HEK293T (cell line): Measurements from ENCODE around the gene TMEM184A.

ENCODE experiments used
- CTCF ChIA-PET: fragments of 350-600 bp; formaldehyde crosslinking; extraction: SDS; loops from one replicate; lab custom pipeline; 2021; ENCODE audit warnings: antibody characterized with exemption, inconsistent platforms; lab: Yijun Ruan, JAX
- POLR2A ChIA-PET: fragments of 350-600 bp; formaldehyde crosslinking; extraction: SDS; loops from one replicate; lab custom pipeline; 2020; ENCODE audit warnings: antibody characterized with exemption, inconsistent platforms; lab: Yijun Ruan, JAX
- DNase-seq: peaks from one replicate; pipeline ENCODE4 v3.0.0; 2012; ENCODE audit warnings: mixed read lengths; ENCODE audit errors: extremely low spot score
- ARNT ChIP-seq: fragments of 450-650 bp; IDR thresholded peaks from 2 replicates; pipeline ENCODE4 v1.6.1; 2017; ENCODE audit warnings: mild to moderate bottlenecking
- BHLHE40 ChIP-seq: fragments of 450-650 bp; IDR thresholded peaks from 2 replicates; pipeline ENCODE4 v1.6.1; 2016; ENCODE audit warnings: mild to moderate bottlenecking, moderate library complexity, borderline replicate concordance
- CTBP1 ChIP-seq: fragments of 450-650 bp; IDR thresholded peaks from 2 replicates; pipeline ENCODE4 v1.6.1; 2016; ENCODE audit warnings: borderline replicate concordance
- ELF4 ChIP-seq: fragments of 450-650 bp; IDR thresholded peaks from 2 replicates; pipeline ENCODE4 v1.6.1; 2017; ENCODE audit warnings: antibody characterized with exemption
- FOXA1 ChIP-seq: fragments of 450-650 bp; IDR thresholded peaks from 2 replicates; pipeline ENCODE4 v1.6.1; 2016; ENCODE audit warnings: mild to moderate bottlenecking
- FOXK2 ChIP-seq: fragments of 450-650 bp; IDR thresholded peaks from 2 replicates; pipeline ENCODE4 v1.6.1; 2016; ENCODE audit warnings: mild to moderate bottlenecking
- FOXM1 ChIP-seq: fragments of 450-650 bp; IDR thresholded peaks from 2 replicates; pipeline ENCODE4 v1.6.1; 2017; ENCODE audit warnings: mild to moderate bottlenecking, borderline replicate concordance
- HDGF ChIP-seq: fragments of 450-650 bp; IDR thresholded peaks from 2 replicates; pipeline ENCODE4 v1.6.1; 2017; ENCODE audit warnings: antibody characterized with exemption, borderline replicate concordance
- L3MBTL2 ChIP-seq: fragments of 450-650 bp; conservative IDR thresholded peaks from 2 replicates; pipeline ENCODE4 v1.6.1; 2016; ENCODE audit warnings: mild to moderate bottlenecking
- LEF1 ChIP-seq: fragments of 450-650 bp; IDR thresholded peaks from 2 replicates; pipeline ENCODE4 v1.6.1; 2017; ENCODE audit warnings: mild to moderate bottlenecking, borderline replicate concordance
- NFRKB ChIP-seq: fragments of 450-650 bp; IDR thresholded peaks from 2 replicates; pipeline ENCODE4 v1.6.1; 2016; ENCODE audit warnings: mild to moderate bottlenecking, moderate library complexity
- SP1 ChIP-seq: fragments of 450-650 bp; IDR thresholded peaks from 2 replicates; pipeline ENCODE4 v1.6.1; 2017
- SUZ12 ChIP-seq: fragments of 450-650 bp; IDR thresholded peaks from 2 replicates; pipeline ENCODE4 v1.6.1; 2016; ENCODE audit warnings: mild to moderate bottlenecking
- TARDBP ChIP-seq: fragments of 450-650 bp; IDR thresholded peaks from 2 replicates; pipeline ENCODE4 v1.6.1; 2016
- ZNF384 ChIP-seq: fragments of 450-650 bp; IDR thresholded peaks from 2 replicates; pipeline ENCODE4 v1.6.1; 2016
- TF ChIP-seq, protein P1 (sequence below): fragments of 450-650 bp; IDR thresholded peaks from 2 replicates; pipeline ENCODE4 v1.6.1; 2016

TMEM184A gene

DNA sequence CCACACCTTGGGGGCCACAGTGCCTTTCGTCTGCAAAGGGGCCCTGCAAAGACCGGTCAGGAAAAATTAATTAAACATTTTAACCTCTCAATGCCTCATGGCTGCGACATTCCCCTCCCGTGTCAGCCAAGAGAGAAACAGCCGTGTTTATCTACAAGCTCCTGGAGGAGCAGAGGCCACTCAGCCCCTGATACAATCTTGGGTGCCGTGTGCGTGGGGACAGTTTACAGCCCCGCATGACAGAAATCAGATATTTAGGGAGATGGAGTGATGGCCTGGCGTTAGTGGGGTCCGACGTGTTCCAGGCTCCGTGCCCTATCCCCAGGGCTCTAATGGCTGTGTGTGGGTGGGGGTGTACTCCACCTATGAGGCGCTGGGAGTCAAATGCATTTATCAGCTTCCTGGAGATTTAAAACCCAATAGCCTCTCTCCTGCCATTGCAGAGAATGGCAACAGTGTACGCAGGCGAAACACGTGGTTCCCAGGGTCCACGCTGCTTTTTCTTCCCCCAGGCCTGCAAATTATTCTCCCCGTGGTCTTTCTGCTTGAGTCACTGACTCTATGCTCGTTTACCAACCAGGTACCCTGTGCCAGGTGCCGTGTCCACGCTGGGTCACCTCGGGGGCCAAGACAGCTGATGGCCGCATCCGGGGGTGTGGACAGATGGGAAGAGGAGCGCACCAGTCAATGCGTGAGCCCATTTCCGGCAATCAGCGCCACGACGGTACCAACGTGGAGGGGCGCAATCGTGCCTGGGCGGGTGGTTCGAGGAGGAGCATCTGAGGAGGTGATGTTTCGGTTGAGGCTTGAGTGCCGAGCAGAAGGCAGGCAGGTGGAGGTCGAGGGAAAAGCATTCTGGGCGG is 40.4 kb upstream of the TMEM184A start:
- ChIA-PET CTCF (no interaction called here), POLR2A (no interaction called here)
- no peak for TF ChIP-seq SUZ12
- no peak for TF ChIP-seq NFRKB
- no peak for TF ChIP-seq HDGF
- no peak for TF ChIP-seq FOXM1
- TF ChIP-seq ELF4: no peak
- TF ChIP-seq CTBP1: no peak
- no peak for TF ChIP-seq LEF1
- no peak for TF ChIP-seq SP1
- TF ChIP-seq ZNF384: no peak
- TF ChIP-seq FOXA1: no peak
- no peak for TF ChIP-seq BHLHE40
- no peak for TF ChIP-seq L3MBTL2
- no peak for TF ChIP-seq FOXK2
- TF ChIP-seq ARNT: no peak
- TF ChIP-seq, protein P1, sequence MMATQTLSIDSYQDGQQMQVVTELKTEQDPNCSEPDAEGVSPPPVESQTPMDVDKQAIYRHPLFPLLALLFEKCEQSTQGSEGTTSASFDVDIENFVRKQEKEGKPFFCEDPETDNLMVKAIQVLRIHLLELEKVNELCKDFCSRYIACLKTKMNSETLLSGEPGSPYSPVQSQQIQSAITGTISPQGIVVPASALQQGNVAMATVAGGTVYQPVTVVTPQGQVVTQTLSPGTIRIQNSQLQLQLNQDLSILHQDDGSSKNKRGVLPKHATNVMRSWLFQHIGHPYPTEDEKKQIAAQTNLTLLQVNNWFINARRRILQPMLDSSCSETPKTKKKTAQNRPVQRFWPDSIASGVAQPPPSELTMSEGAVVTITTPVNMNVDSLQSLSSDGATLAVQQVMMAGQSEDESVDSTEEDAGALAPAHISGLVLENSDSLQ: no peak
- no peak for TF ChIP-seq TARDBP
- no peak for DNase-seq

DNA sequence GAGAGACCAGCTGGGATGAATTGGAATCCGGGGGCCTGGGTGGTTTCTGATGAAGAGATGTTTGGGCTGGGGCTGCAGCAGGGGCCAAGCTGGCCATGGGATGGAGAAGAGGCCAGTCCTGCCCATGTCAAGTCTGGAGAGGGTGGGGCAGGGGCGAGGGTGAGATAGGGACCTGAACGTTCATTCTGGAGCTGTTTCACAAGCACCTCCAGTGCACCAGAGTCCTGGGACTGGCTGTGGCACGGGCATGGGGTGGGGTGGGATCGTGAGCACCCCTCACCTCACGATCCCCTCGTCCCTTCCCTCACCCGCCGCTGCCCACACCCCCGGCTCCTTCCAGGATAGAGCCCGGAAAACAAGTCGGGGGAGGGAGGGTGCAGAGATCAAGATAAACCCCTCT is 39.6 kb upstream of the TMEM184A start:
- ChIA-PET CTCF (no interaction called here), POLR2A (no interaction called here)
- DNase-seq: no peak
- TF ChIP-seq TARDBP: no peak

DNA sequence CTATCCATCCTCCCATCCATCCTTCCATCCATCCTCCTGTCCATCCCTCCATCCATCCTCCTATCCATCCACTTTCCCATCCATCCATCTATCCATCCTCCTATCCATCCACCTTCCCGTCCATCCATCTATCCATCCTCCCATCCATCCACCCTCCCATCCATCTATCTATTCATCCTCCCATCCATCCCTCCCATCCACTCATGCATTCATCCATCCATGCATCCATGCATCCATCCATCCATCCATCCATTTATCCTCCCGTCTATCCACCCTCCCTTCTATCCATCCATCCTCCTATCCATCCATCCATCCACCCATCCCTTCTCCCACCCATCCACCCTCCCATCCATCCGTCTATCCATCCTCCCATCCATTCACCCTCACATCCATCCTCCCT is 39.0 kb upstream of the TMEM184A start:
- no peak for DNase-seq
- CTCF ChIA-PET: no interaction called here
- POLR2A ChIA-PET: no interaction called here
- no peak for TF ChIP-seq LEF1
- TF ChIP-seq BHLHE40: no peak
- no peak for TF ChIP-seq FOXA1
- no peak for TF ChIP-seq ZNF384
- no peak for TF ChIP-seq SUZ12
- TF ChIP-seq FOXK2: no peak
- no peak for TF ChIP-seq HDGF
- no peak for TF ChIP-seq TARDBP
- TF ChIP-seq, protein P1: no peak
- TF ChIP-seq ARNT: no peak
- TF ChIP-seq SP1: no peak

DNA sequence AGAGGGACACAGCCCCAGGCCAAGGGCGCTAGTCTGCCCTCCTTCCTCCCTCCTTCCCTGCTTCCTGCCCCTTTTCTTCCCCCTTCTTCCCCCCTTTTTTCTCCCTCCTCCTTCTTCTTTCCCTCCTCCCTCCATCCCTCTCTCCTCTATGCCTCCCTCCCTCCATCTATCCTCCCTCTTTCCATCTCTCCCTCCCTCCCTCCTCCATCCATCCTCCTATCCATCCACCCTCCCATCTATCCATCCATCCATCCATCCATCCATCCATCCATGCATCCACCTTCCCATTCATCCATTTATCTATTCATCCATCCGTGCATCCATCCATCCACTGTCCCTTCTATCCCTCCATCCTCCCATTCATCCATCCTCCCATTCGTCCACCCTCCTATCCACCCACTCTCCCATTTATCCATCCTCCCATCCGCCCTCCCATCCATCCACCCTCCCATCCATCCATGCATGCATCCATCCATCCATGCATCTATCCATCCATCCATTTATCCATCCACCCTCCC is 38.0 kb upstream of the TMEM184A start:
- ChIA-PET CTCF (no interaction called here), POLR2A (no interaction called here)
- no peak for DNase-seq
- TF ChIP-seq FOXK2: no peak
- TF ChIP-seq ARNT: no peak
- no peak for TF ChIP-seq ELF4
- TF ChIP-seq TARDBP: no peak
- no peak for TF ChIP-seq FOXA1
- no peak for TF ChIP-seq SUZ12
- TF ChIP-seq HDGF: no peak
- TF ChIP-seq CTBP1: no peak

DNA sequence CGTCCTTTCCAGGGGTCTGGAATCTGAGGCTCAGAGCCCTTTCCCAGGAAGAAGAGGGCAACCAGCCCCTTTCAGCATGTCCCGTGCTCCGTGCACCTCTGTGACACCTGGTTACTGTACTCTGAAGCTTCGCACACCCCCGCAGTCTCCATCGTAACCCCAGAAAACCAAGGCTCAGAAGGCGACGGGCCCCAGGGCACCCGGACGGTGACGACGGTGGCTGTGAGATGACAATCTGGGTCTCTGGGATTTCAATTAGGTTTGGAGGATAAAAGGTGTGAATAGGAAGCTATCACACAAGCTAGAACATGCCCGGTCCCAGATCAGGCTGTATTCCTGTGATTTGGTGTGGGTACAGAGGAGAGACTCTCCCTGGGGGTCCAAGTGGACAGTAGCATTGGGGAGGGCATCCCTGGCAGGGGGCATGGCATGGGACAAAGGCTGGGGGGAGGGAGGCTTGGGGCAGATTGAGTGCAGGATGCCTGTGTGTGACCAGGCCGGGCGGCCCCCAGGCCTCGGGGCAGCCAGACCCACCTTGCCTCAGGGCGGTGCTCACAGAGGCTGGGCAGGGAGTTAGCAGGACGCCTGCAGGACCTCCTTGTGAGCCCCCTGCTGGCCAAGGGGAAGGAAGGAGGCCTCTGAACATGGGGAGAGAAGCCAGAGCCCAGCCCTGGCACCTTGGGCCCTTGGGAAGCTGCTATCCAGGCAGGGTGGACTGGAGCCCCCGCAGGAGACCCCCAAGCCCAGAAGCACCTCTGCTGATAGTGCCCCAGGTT is 37.3 kb upstream of the TMEM184A start:
- DNase-seq: no peak
- POLR2A ChIA-PET: no interaction called here
- CTCF ChIA-PET: no interaction called here
- no peak for TF ChIP-seq SP1
- no peak for TF ChIP-seq BHLHE40
- TF ChIP-seq, protein P1: no peak
- no peak for TF ChIP-seq HDGF
- no peak for TF ChIP-seq NFRKB
- TF ChIP-seq L3MBTL2: no peak
- no peak for TF ChIP-seq ELF4
- TF ChIP-seq ARNT: no peak
- TF ChIP-seq CTBP1: no peak
- no peak for TF ChIP-seq FOXA1
- no peak for TF ChIP-seq FOXK2
- TF ChIP-seq ZNF384: no peak
- TF ChIP-seq SUZ12: no peak
- no peak for TF ChIP-seq FOXM1
- no peak for TF ChIP-seq TARDBP
- TF ChIP-seq LEF1: no peak

DNA sequence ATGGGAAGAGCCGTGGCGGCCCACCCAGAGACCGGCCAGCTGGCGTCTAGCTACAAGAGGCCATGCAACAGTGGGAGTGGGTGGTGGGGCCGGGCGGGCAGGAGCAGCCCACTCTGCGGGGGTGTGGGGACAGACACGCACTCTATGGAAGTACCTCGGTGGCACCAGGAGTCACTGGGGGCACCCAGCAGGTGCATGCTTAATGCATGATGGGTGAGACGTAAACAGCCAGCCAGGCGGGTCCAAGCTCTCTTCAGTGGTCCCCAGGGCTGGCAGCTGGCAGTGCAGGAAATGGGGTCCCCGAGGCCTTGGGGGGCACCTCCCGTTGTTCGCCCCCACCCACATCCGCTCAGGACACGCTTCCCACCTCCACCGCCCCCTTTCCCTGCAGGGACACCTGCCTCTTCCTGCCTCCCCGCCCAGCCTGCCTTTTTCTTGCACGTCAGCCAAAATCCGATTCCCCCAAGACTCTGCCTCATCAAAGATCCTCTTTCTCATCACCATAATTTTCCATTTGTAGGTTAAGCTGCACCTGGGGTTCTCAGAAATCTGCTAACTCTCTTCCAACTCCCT is 36.4 kb upstream of the TMEM184A start:
- no peak for DNase-seq
- CTCF ChIA-PET: no interaction called here
- POLR2A ChIA-PET: no interaction called here
- TF ChIP-seq ZNF384 (no peak), BHLHE40 (no peak), TARDBP (no peak), SP1 (no peak), ELF4 (no peak), LEF1 (no peak), SUZ12 (no peak), FOXM1 (no peak), FOXA1 (no peak), L3MBTL2 (no peak), HDGF (no peak)
- TF ChIP-seq, protein P1: no peak
